ENCODE results near the gene SPCS3.
"Not testable (repeated sequence)": the region's sequence is repeated elsewhere in the genome, so short reads cannot be mapped to it uniquely, and the experiment has no call there.

Gene SPCS3

GRCh38 chr4:176319704-176320339, at the start of gene SPCS3:
SPCS3 (plus strand) TSS chr4:176319966; CDS start chr4:176320077, 111 bp downstream.
- peak; percentile 89 to 94 for DNase-seq (ENCODE audit: low spot score in 2 of 2)
- H3K4me1 Mint-ChIP-seq = peaks cover 30% of the 10 kb centered on the region
- H3K27me3 Mint-ChIP-seq = no peaks in the 10 kb centered on the region
- H3K4me3 Mint-ChIP-seq = peak within 1 kb of the TSS; percentile 91
- peak within 1 kb of the TSS; percentile 94 for H3K27ac Mint-ChIP-seq
- H3K36me3 Mint-ChIP-seq = peaks cover 4% of the 10 kb centered on the region
- no peaks in the 10 kb centered on the region for H3K9me3 Mint-ChIP-seq
- ATAC-seq (ENCODE audit: low read depth) = peak; percentile 86

- no peaks in the 10 kb centered on the region for H3K36me3 Mint-ChIP-seq
- DNase-seq (ENCODE audit: low spot score in 2 of 2) (no peak), ATAC-seq (ENCODE audit: low read depth) (no peak)
- H3K27me3 Mint-ChIP-seq = peaks cover 2% of the 10 kb centered on the region
- H3K4me1 Mint-ChIP-seq = no peaks in the 10 kb centered on the region
- H3K27ac Mint-ChIP-seq = no peak overlapping the region
- H3K9me3 Mint-ChIP-seq = no peaks in the 10 kb centered on the region
- no peak overlapping the region for H3K4me3 Mint-ChIP-seq
Observed at GRCh38 chr4:176270669-176271068, 49.1 kb upstream of the SPCS3 start.

GRCh38 chr4:176271749-176272148, 48.0 kb upstream of the SPCS3 start:
- no peak overlapping the region for H3K4me3 Mint-ChIP-seq
- peaks cover 4% of the 10 kb centered on the region for H3K27me3 Mint-ChIP-seq
- H3K4me1 Mint-ChIP-seq = no peaks in the 10 kb centered on the region
- ATAC-seq (ENCODE audit: low read depth) = no peak
- H3K9me3 Mint-ChIP-seq = no peaks in the 10 kb centered on the region
- no peak for DNase-seq (ENCODE audit: low spot score in 2 of 2)
- no peak overlapping the region for H3K27ac Mint-ChIP-seq
- no peaks in the 10 kb centered on the region for H3K36me3 Mint-ChIP-seq

GRCh38 chr4:176272799-176273198, 47.0 kb upstream of the SPCS3 start:
- peaks cover 4% of the 10 kb centered on the region for H3K27me3 Mint-ChIP-seq
- no peak overlapping the region for H3K4me3 Mint-ChIP-seq
- H3K9me3 Mint-ChIP-seq = no peaks in the 10 kb centered on the region
- ATAC-seq (ENCODE audit: low read depth) (no peak), DNase-seq (ENCODE audit: low spot score in 2 of 2) (no peak)
- no peak overlapping the region for H3K27ac Mint-ChIP-seq
- H3K4me1 Mint-ChIP-seq = no peaks in the 10 kb centered on the region
- no peaks in the 10 kb centered on the region for H3K36me3 Mint-ChIP-seq

- Mint-ChIP-seq H3K36me3 (no peaks in the 10 kb centered on the region), H3K9me3 (no peaks in the 10 kb centered on the region), H3K27ac (no peak overlapping the region), H3K27me3 (peaks cover 4% of the 10 kb centered on the region), H3K4me3 (no peak overlapping the region), H3K4me1 (no peaks in the 10 kb centered on the region)
- no peak for DNase-seq (ENCODE audit: low spot score in 2 of 2)
- no peak for ATAC-seq (ENCODE audit: low read depth)
Observed at GRCh38 chr4:176273736-176274135, 46.0 kb upstream of the SPCS3 start.

GRCh38 chr4:176274441-176274840, 45.3 kb upstream of the SPCS3 start:
- ATAC-seq (ENCODE audit: low read depth) (no peak), DNase-seq (ENCODE audit: low spot score in 2 of 2) (no peak)
- Mint-ChIP-seq H3K4me3 (no peak overlapping the region), H3K36me3 (no peaks in the 10 kb centered on the region), H3K9me3 (no peaks in the 10 kb centered on the region), H3K27ac (no peak overlapping the region), H3K27me3 (peaks cover 4% of the 10 kb centered on the region), H3K4me1 (no peaks in the 10 kb centered on the region)

- H3K4me3 Mint-ChIP-seq = no peak overlapping the region
- H3K4me1 Mint-ChIP-seq = no peaks in the 10 kb centered on the region
- no peak for ATAC-seq (ENCODE audit: low read depth)
- no peak overlapping the region for H3K27ac Mint-ChIP-seq
- H3K27me3 Mint-ChIP-seq = peaks cover 4% of the 10 kb centered on the region
- no peaks in the 10 kb centered on the region for H3K9me3 Mint-ChIP-seq
- DNase-seq (ENCODE audit: low spot score in 2 of 2) = no peak
- H3K36me3 Mint-ChIP-seq = no peaks in the 10 kb centered on the region
Observed at GRCh38 chr4:176276710-176277109, 43.1 kb upstream of the SPCS3 start.

GRCh38 chr4:176277162-176277904, 42.4 kb upstream of the SPCS3 start:
- DNase-seq (ENCODE audit: low spot score in 2 of 2) = peak in 1 of 2 donors; percentile 11
- no peaks in the 10 kb centered on the region for H3K4me1 Mint-ChIP-seq
- H3K9me3 Mint-ChIP-seq = no peaks in the 10 kb centered on the region
- H3K27ac Mint-ChIP-seq = no peak overlapping the region
- H3K27me3 Mint-ChIP-seq = peaks cover 4% of the 10 kb centered on the region
- H3K36me3 Mint-ChIP-seq = no peaks in the 10 kb centered on the region
- peak; percentile 65 for ATAC-seq (ENCODE audit: low read depth)
- no peak overlapping the region for H3K4me3 Mint-ChIP-seq

GRCh38 chr4:176279560-176279959, 40.2 kb upstream of the SPCS3 start:
- not testable (repeated sequence) for H3K36me3 Mint-ChIP-seq; DNase-seq (ENCODE audit: low spot score in 2 of 2); ATAC-seq (ENCODE audit: low read depth); H3K4me3 Mint-ChIP-seq; H3K4me1 Mint-ChIP-seq; H3K27me3 Mint-ChIP-seq; H3K27ac Mint-ChIP-seq; H3K9me3 Mint-ChIP-seq

GRCh38 chr4:176286728-176287127, 33.0 kb upstream of the SPCS3 start:
- Mint-ChIP-seq H3K4me1 (no peaks in the 10 kb centered on the region), H3K4me3 (no peak overlapping the region), H3K36me3 (peaks cover 2% of the 10 kb centered on the region), H3K9me3 (no peaks in the 10 kb centered on the region), H3K27ac (no peak overlapping the region), H3K27me3 (peaks cover 3% of the 10 kb centered on the region)
- ATAC-seq (ENCODE audit: low read depth) = no peak
- DNase-seq (ENCODE audit: low spot score in 2 of 2) = no peak

- peaks cover 3% of the 10 kb centered on the region for H3K27me3 Mint-ChIP-seq
- no peak overlapping the region for H3K27ac Mint-ChIP-seq
- H3K9me3 Mint-ChIP-seq = no peaks in the 10 kb centered on the region
- no peak for ATAC-seq (ENCODE audit: low read depth)
- H3K4me3 Mint-ChIP-seq = no peak overlapping the region
- DNase-seq (ENCODE audit: low spot score in 2 of 2) = no peak
- H3K4me1 Mint-ChIP-seq = no peaks in the 10 kb centered on the region
- peaks cover under 1% of the 10 kb centered on the region for H3K36me3 Mint-ChIP-seq
Observed at GRCh38 chr4:176287546-176287945, 32.2 kb upstream of the SPCS3 start.

- no peak for ATAC-seq (ENCODE audit: low read depth)
- Mint-ChIP-seq H3K27ac (no peak overlapping the region), H3K36me3 (no peaks in the 10 kb centered on the region), H3K4me3 (no peak overlapping the region), H3K4me1 (no peaks in the 10 kb centered on the region), H3K9me3 (no peaks in the 10 kb centered on the region), H3K27me3 (peaks cover 3% of the 10 kb centered on the region)
- DNase-seq (ENCODE audit: low spot score in 2 of 2) = no peak
Observed at GRCh38 chr4:176288020-176288419, 31.7 kb upstream of the SPCS3 start.

GRCh38 chr4:176289561-176289960, 30.2 kb upstream of the SPCS3 start:
- DNase-seq (ENCODE audit: low spot score in 2 of 2) (no peak), ATAC-seq (ENCODE audit: low read depth) (no peak)
- no peaks in the 10 kb centered on the region for H3K9me3 Mint-ChIP-seq
- no peak overlapping the region for H3K4me3 Mint-ChIP-seq
- H3K4me1 Mint-ChIP-seq = no peaks in the 10 kb centered on the region
- no peak overlapping the region for H3K27ac Mint-ChIP-seq
- peaks cover 3% of the 10 kb centered on the region for H3K27me3 Mint-ChIP-seq
- H3K36me3 Mint-ChIP-seq = no peaks in the 10 kb centered on the region

- Mint-ChIP-seq H3K4me3 (no peak overlapping the region), H3K27ac (no peak overlapping the region), H3K36me3 (no peaks in the 10 kb centered on the region), H3K4me1 (no peaks in the 10 kb centered on the region), H3K27me3 (peaks cover 3% of the 10 kb centered on the region), H3K9me3 (no peaks in the 10 kb centered on the region)
- DNase-seq (ENCODE audit: low spot score in 2 of 2) = no peak
- ATAC-seq (ENCODE audit: low read depth) = no peak
Observed at GRCh38 chr4:176290520-176290919, 29.2 kb upstream of the SPCS3 start.

- Mint-ChIP-seq H3K9me3 (no peaks in the 10 kb centered on the region), H3K4me3 (no peak overlapping the region), H3K4me1 (no peaks in the 10 kb centered on the region), H3K36me3 (no peaks in the 10 kb centered on the region), H3K27ac (no peak overlapping the region), H3K27me3 (peaks cover 3% of the 10 kb centered on the region)
- ATAC-seq (ENCODE audit: low read depth) = no peak
- DNase-seq (ENCODE audit: low spot score in 2 of 2) = no peak
Observed at GRCh38 chr4:176291748-176292147, 28.0 kb upstream of the SPCS3 start.

Measured in memory B cell (primary cell).